ENCODE data around the gene NME7. TPM values are rescaled to one million over a fixed set of nuclear protein-coding genes. Genes with fewer than 3 reads are reported as not detected.

The NME7 gene
- total RNA-seq, 1 experiment from 2014 or later, result 21.8 TPM

GRCh38 chr1:169099561-169099960, 268.0 kb downstream of the NME7 start:
- Histone ChIP-seq H3K4me3 (replicated peaks in 1 of 2; ENCODE audit: low read depth in 1 of 2, low read length in 2 of 2) (no peak overlapping the region), H3K4me2 (ENCODE audit: low read length) (no peak overlapping the region), H3K27ac (ENCODE audit: low read depth, low read length) (no peak overlapping the region), H3K9me2 (ENCODE audit: insufficient read depth) (no peaks in the 10 kb centered on the region), H3K9ac (ENCODE audit: low read length) (no peak overlapping the region), H2AFZ (ENCODE audit: low read depth, low read length, poor library complexity, severe bottlenecking) (no peak overlapping the region), H4K20me1 (ENCODE audit: insufficient read depth) (no peaks in the 10 kb centered on the region), H3K36me3 (ENCODE audit: control insufficient read depth in 1 of 2, insufficient read depth in 2 of 2, low read length in 2 of 2) (no peaks in the 10 kb centered on the region), H3K27me3 (ENCODE audit: insufficient read depth, low read length) (no peaks in the 10 kb centered on the region), H3K4me1 (ENCODE audit: control insufficient read depth in 1 of 2, insufficient read depth in 2 of 2, low read length in 2 of 2) (peaks cover 17 to 25% of the 10 kb centered on the region in 2 experiments), H3K9me3 (ENCODE audit: control insufficient read depth in 1 of 2, insufficient read depth in 1 of 2, low read depth in 1 of 2, low read length in 2 of 2) (no peaks in the 10 kb centered on the region), H3K79me2 (ENCODE audit: insufficient read depth, low read length) (no peaks in the 10 kb centered on the region)
- intact Hi-C loops (cut with micrococcal nuclease), result no loop called here
- no peak for TF ChIP-seq SRF (IDR thresholded peaks at IDR 0.05; ENCODE audit: low read depth)
- no peak for TF ChIP-seq CBX3 (IDR thresholded peaks at IDR 0.05; ENCODE audit: low read depth)
- TF ChIP-seq, protein P1, sequence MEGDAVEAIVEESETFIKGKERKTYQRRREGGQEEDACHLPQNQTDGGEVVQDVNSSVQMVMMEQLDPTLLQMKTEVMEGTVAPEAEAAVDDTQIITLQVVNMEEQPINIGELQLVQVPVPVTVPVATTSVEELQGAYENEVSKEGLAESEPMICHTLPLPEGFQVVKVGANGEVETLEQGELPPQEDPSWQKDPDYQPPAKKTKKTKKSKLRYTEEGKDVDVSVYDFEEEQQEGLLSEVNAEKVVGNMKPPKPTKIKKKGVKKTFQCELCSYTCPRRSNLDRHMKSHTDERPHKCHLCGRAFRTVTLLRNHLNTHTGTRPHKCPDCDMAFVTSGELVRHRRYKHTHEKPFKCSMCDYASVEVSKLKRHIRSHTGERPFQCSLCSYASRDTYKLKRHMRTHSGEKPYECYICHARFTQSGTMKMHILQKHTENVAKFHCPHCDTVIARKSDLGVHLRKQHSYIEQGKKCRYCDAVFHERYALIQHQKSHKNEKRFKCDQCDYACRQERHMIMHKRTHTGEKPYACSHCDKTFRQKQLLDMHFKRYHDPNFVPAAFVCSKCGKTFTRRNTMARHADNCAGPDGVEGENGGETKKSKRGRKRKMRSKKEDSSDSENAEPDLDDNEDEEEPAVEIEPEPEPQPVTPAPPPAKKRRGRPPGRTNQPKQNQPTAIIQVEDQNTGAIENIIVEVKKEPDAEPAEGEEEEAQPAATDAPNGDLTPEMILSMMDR (IDR thresholded peaks at IDR 0.05 in 2 of 3, conservative IDR thresholded peaks at IDR 0.05 in 1 of 3; ENCODE audit: borderline replicate concordance in 1 of 3, insufficient read depth in 1 of 3, low read depth in 2 of 3, low read length in 2 of 3), result no peak
- no peak for TF ChIP-seq ZNF274 (IDR thresholded peaks at IDR 0.05; ENCODE audit: low read depth, low read length)
- no peak for TF ChIP-seq CEBPB (IDR thresholded peaks at IDR 0.05; ENCODE audit: low read depth)
- TF ChIP-seq RAD21 (IDR thresholded peaks at IDR 0.05; ENCODE audit: low read depth), result no peak
- no peak for TF ChIP-seq YY1 (IDR thresholded peaks at IDR 0.05; ENCODE audit: extremely low read depth, insufficient replicate concordance, low read depth, low read length)
- POLR2A ChIA-PET, result no interaction called here
- ATAC-seq (no peak), DNase-seq (ENCODE audit: low read depth, low spot score) (no peak)
- RAD21 ChIA-PET (ENCODE audit: low non-redundant PET in 1 of 2, low total read pairs in 2 of 2, uncharacterized antibody in 2 of 2, unreplicated experiment in 2 of 2), result no interaction called here
- no TSS peak for BruUV-seq (replicated peaks)
- CTCF ChIA-PET, result no interaction called here

DNA sequence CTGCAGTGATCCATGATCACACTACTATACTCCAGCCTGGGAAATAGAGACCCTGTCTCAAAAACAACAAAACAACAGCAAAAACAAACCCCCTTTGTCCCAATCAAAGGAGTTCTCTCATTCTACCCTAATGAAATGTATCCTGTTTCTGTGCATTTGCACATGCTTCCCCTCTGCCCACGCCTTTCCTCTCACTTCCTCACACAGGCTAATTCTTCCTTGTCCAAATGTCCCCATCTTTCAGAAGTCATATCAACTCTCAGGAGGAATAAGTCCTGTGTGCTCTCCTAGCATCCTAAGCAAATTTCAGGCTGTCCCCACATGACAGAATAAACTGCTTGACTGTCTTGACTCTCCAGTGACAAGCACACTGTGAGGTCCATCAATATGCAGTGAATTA, 269.2 kb downstream of the NME7 start:
- H4K20me1 ChIP-seq (ENCODE audit: insufficient read depth), result no peaks in the 10 kb centered on the region
- POLR2A ChIA-PET, result no interaction called here
- no peaks in the 10 kb centered on the region for H3K27me3 ChIP-seq (ENCODE audit: insufficient read depth, low read length)
- no peaks in the 10 kb centered on the region for H3K79me2 ChIP-seq (ENCODE audit: insufficient read depth, low read length)
- no peak overlapping the region for H3K27ac ChIP-seq (ENCODE audit: low read depth, low read length)
- no peak for TF ChIP-seq CEBPB (IDR thresholded peaks at IDR 0.05; ENCODE audit: low read depth)
- TF ChIP-seq, protein P2, sequence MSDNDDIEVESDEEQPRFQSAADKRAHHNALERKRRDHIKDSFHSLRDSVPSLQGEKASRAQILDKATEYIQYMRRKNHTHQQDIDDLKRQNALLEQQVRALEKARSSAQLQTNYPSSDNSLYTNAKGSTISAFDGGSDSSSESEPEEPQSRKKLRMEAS (IDR thresholded peaks at IDR 0.05), result no peak
- no peak for TF ChIP-seq TCF7L2 (IDR thresholded peaks at IDR 0.05; ENCODE audit: borderline replicate concordance, extremely low read depth, insufficient read depth, insufficient read length)
- TF ChIP-seq, protein P1 (IDR thresholded peaks at IDR 0.05 in 2 of 3, conservative IDR thresholded peaks at IDR 0.05 in 1 of 3; ENCODE audit: borderline replicate concordance in 1 of 3, insufficient read depth in 1 of 3, low read depth in 2 of 3, low read length in 2 of 3), result no peak
- no peak for TF ChIP-seq POLR2A (IDR thresholded peaks at IDR 0.05; ENCODE audit: borderline replicate concordance, extremely low read depth, insufficient read depth, insufficient read length)
- TF ChIP-seq ZFX (IDR thresholded peaks at IDR 0.05), result no peak
- TF ChIP-seq YY1 (IDR thresholded peaks at IDR 0.05; ENCODE audit: extremely low read depth, insufficient replicate concordance, low read depth, low read length), result no peak
- no peak for TF ChIP-seq ZNF274 (IDR thresholded peaks at IDR 0.05; ENCODE audit: low read depth, low read length)
- H3K4me3 ChIP-seq (replicated peaks in 1 of 2; ENCODE audit: low read depth in 1 of 2, low read length in 2 of 2), result no peak overlapping the region
- no peak overlapping the region for H3K4me2 ChIP-seq (ENCODE audit: low read length)
- DNase-seq (ENCODE audit: low read depth, low spot score), result no peak
- no peaks in the 10 kb centered on the region for H3K36me3 ChIP-seq (ENCODE audit: control insufficient read depth in 1 of 2, insufficient read depth in 2 of 2, low read length in 2 of 2)
- no peak overlapping the region for H3K9ac ChIP-seq (ENCODE audit: low read length)
- CTCF ChIA-PET, result no interaction called here
- H2AFZ ChIP-seq (ENCODE audit: low read depth, low read length, poor library complexity, severe bottlenecking), result no peak overlapping the region
- intact Hi-C loops (cut with micrococcal nuclease), result no loop called here
- H3K9me2 ChIP-seq (ENCODE audit: insufficient read depth), result no peaks in the 10 kb centered on the region
- no peak for ATAC-seq
- peaks cover 17 to 21% of the 10 kb centered on the region in 2 experiments for H3K4me1 ChIP-seq (ENCODE audit: control insufficient read depth in 1 of 2, insufficient read depth in 2 of 2, low read length in 2 of 2)
- RAD21 ChIA-PET (ENCODE audit: low non-redundant PET in 1 of 2, low total read pairs in 2 of 2, uncharacterized antibody in 2 of 2, unreplicated experiment in 2 of 2), result no interaction called here
- no TSS peak for BruUV-seq (replicated peaks)
- no peaks in the 10 kb centered on the region for H3K9me3 ChIP-seq (ENCODE audit: control insufficient read depth in 1 of 2, insufficient read depth in 1 of 2, low read depth in 1 of 2, low read length in 2 of 2)
